WTC11 (cell line): ENCODE measurements around the gene TFPT. TPM values are rescaled to one million over a fixed set of nuclear protein-coding genes. Genes with fewer than 3 reads are reported as not detected.

ENCODE experiments used
- ATAC-seq: fragments of 200-7000 bp; cut with Tn5 transposase; 2 replicates; pipeline ENCODE4 v1.10.0; 2021; ENCODE audit warnings: mild to moderate bottlenecking, moderate library complexity
- CTCF ChIA-PET: fragments of 300-600 bp; sonication (Branson Sonifier 250); formaldehyde crosslinking; loops from one replicate; lab custom pipeline; 2021; ENCODE audit warnings: antibody characterized with exemption; lab: Charles Lee
- POLR2A ChIA-PET: fragments of 350-600 bp; sonication (Branson Sonifier 250); formaldehyde crosslinking; loops from one replicate; lab custom pipeline; 2021; ENCODE audit warnings: antibody characterized with exemption; lab: Charles Lee
- DNase-seq: peaks from one replicate; pipeline ENCODE4 v3.0.0; 2021; ENCODE audit warnings: low spot score
- H3K27ac Mint-ChIP-seq: 2 replicates; pipeline ENCODE4 v1.8.0; 2021; ENCODE audit warnings: mixed read lengths
- H3K27me3 Mint-ChIP-seq: 2 replicates; pipeline ENCODE4 v1.8.0; 2021; ENCODE audit warnings: low read depth, mild to moderate bottlenecking, moderate library complexity, mixed read lengths
- H3K36me3 Mint-ChIP-seq: 2 replicates; pipeline ENCODE4 v1.8.0; 2021; ENCODE audit warnings: mixed read lengths
- H3K4me1 Mint-ChIP-seq: 2 replicates; pipeline ENCODE4 v1.8.0; 2022; ENCODE audit warnings: mixed read lengths
- H3K4me3 Mint-ChIP-seq: 2 replicates; pipeline ENCODE4 v1.8.0; 2021; ENCODE audit warnings: mild to moderate bottlenecking, moderate library complexity, mixed read lengths
- H3K9me3 Mint-ChIP-seq: 2 replicates; pipeline ENCODE4 v1.8.0; 2021; ENCODE audit warnings: mixed read lengths
- KAT7 ChIP-seq: sonication (generic); formaldehyde crosslinking; IDR thresholded peaks from 2 replicates; pipeline ENCODE4 v1.8.1; 2023; ENCODE audit warnings: missing genetic modification reagents, mild to moderate bottlenecking, borderline replicate concordance
- MYBL2 ChIP-seq: sonication (generic); formaldehyde crosslinking; IDR thresholded peaks from 2 replicates; pipeline ENCODE4 v1.8.1; 2023; ENCODE audit warnings: mild to moderate bottlenecking, moderate library complexity, missing genetic modification reagents
- NR1H2 ChIP-seq: sonication (generic); formaldehyde crosslinking; IDR thresholded peaks from 2 replicates; pipeline ENCODE4 v1.9.0; 2021; ENCODE audit warnings: mild to moderate bottlenecking, moderate library complexity, missing genetic modification reagents
- NR2C2 ChIP-seq: sonication (generic); formaldehyde crosslinking; IDR thresholded peaks from 2 replicates; pipeline ENCODE4 v1.8.0; 2022; ENCODE audit warnings: mild to moderate bottlenecking, missing genetic modification reagents
- SP1 ChIP-seq: sonication (generic); formaldehyde crosslinking; conservative IDR thresholded peaks from 2 replicates; pipeline ENCODE4 v1.8.1; 2022; ENCODE audit warnings: missing genetic modification reagents
- TEAD1 ChIP-seq: sonication (generic); formaldehyde crosslinking; IDR thresholded peaks from 2 replicates; pipeline ENCODE4 v1.8.0; 2022; ENCODE audit warnings: mild to moderate bottlenecking, missing genetic modification reagents
- total RNA-seq: library from RNA; stranded (reverse); gene quantifications from 3 replicates; pipeline ENCODE4 v1.2.3, GENCODE V29; 2021
- TF ChIP-seq, protein P1 (sequence below): sonication (generic); formaldehyde crosslinking; IDR thresholded peaks from 2 replicates; pipeline ENCODE4 v1.8.0; 2023; ENCODE audit warnings: missing genetic modification reagents, mild to moderate bottlenecking, borderline replicate concordance
- TF ChIP-seq, protein P2 (sequence below): sonication (generic); formaldehyde crosslinking; conservative IDR thresholded peaks from 2 replicates; pipeline ENCODE4 v1.8.1; 2023; ENCODE audit warnings: mild to moderate bottlenecking, low read depth, missing genetic modification reagents, moderate library complexity
- TF ChIP-seq, protein P3 (sequence below): fragments of 250-450 bp; sonication (Bioruptor Pico); IDR thresholded peaks from 2 replicates; pipeline ENCODE4 v2.1.2; 2022; ENCODE audit warnings: mild to moderate bottlenecking, moderate library complexity

Gene TFPT
- total RNA-seq, 1 experiment from 2014 or later: 24.6 TPM

GRCh38 chr19:54162884-54163283 is 47.4 kb upstream of the TFPT start:
- H3K27me3 Mint-ChIP-seq: peaks cover 43% of the 10 kb centered on the region
- H3K4me1 Mint-ChIP-seq: peaks cover 36% of the 10 kb centered on the region
- CTCF ChIA-PET: interaction anchor here (0.6 to 2.9 kb wide), 2 partner anchors 10 to 26 kb away, joined by 3 to 14 read pairs; partner anchors contain the start of genes MBOAT7 and TMC4
- H3K4me3 Mint-ChIP-seq: peak overlapping the region; percentile 100
- H3K36me3 Mint-ChIP-seq: 0 out of 2 replicates have a peak, but pooled peaks cover 2% of the 10 kb centered on the region
- H3K27ac Mint-ChIP-seq: no peak overlapping the region
- POLR2A ChIA-PET: interaction anchor here (1.4 kb wide), 1 partner anchor 10 kb away, joined by 4 read pairs; the partner anchor contains the start of gene TMC4
- DNase-seq: no peak
- TF ChIP-seq, protein P1, sequence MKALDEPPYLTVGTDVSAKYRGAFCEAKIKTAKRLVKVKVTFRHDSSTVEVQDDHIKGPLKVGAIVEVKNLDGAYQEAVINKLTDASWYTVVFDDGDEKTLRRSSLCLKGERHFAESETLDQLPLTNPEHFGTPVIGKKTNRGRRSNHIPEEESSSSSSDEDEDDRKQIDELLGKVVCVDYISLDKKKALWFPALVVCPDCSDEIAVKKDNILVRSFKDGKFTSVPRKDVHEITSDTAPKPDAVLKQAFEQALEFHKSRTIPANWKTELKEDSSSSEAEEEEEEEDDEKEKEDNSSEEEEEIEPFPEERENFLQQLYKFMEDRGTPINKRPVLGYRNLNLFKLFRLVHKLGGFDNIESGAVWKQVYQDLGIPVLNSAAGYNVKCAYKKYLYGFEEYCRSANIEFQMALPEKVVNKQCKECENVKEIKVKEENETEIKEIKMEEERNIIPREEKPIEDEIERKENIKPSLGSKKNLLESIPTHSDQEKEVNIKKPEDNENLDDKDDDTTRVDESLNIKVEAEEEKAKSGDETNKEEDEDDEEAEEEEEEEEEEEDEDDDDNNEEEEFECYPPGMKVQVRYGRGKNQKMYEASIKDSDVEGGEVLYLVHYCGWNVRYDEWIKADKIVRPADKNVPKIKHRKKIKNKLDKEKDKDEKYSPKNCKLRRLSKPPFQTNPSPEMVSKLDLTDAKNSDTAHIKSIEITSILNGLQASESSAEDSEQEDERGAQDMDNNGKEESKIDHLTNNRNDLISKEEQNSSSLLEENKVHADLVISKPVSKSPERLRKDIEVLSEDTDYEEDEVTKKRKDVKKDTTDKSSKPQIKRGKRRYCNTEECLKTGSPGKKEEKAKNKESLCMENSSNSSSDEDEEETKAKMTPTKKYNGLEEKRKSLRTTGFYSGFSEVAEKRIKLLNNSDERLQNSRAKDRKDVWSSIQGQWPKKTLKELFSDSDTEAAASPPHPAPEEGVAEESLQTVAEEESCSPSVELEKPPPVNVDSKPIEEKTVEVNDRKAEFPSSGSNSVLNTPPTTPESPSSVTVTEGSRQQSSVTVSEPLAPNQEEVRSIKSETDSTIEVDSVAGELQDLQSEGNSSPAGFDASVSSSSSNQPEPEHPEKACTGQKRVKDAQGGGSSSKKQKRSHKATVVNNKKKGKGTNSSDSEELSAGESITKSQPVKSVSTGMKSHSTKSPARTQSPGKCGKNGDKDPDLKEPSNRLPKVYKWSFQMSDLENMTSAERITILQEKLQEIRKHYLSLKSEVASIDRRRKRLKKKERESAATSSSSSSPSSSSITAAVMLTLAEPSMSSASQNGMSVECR (CRISPR knock-in tag): no peak
- TF ChIP-seq KAT7 (CRISPR knock-in tag) (no peak), NR1H2 (CRISPR knock-in tag) (no peak), MYBL2 (CRISPR knock-in tag) (no peak), TEAD1 (CRISPR knock-in tag) (no peak), NR2C2 (CRISPR knock-in tag) (no peak)
- TF ChIP-seq, protein P2, sequence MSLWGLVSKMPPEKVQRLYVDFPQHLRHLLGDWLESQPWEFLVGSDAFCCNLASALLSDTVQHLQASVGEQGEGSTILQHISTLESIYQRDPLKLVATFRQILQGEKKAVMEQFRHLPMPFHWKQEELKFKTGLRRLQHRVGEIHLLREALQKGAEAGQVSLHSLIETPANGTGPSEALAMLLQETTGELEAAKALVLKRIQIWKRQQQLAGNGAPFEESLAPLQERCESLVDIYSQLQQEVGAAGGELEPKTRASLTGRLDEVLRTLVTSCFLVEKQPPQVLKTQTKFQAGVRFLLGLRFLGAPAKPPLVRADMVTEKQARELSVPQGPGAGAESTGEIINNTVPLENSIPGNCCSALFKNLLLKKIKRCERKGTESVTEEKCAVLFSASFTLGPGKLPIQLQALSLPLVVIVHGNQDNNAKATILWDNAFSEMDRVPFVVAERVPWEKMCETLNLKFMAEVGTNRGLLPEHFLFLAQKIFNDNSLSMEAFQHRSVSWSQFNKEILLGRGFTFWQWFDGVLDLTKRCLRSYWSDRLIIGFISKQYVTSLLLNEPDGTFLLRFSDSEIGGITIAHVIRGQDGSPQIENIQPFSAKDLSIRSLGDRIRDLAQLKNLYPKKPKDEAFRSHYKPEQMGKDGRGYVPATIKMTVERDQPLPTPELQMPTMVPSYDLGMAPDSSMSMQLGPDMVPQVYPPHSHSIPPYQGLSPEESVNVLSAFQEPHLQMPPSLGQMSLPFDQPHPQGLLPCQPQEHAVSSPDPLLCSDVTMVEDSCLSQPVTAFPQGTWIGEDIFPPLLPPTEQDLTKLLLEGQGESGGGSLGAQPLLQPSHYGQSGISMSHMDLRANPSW (CRISPR knock-in tag): no peak
- TF ChIP-seq, protein P3, sequence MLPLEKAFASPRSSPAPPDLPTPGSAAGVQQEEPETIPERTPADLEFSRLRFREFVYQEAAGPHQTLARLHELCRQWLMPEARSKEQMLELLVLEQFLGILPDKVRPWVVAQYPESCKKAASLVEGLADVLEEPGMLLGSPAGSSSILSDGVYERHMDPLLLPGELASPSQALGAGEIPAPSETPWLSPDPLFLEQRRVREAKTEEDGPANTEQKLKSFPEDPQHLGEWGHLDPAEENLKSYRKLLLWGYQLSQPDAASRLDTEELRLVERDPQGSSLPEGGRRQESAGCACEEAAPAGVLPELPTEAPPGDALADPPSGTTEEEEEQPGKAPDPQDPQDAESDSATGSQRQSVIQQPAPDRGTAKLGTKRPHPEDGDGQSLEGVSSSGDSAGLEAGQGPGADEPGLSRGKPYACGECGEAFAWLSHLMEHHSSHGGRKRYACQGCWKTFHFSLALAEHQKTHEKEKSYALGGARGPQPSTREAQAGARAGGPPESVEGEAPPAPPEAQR: no peak
- ATAC-seq: no peak
- no peaks in the 10 kb centered on the region for H3K9me3 Mint-ChIP-seq

- POLR2A ChIA-PET: no interaction called here
- DNase-seq (peak; percentile 87), ATAC-seq (peak; percentile 13)
- CTCF ChIA-PET: interaction anchor here (0.6 kb wide), 1 partner anchor 11 kb away, joined by 3 read pairs; the partner anchor contains the start of gene TMC4
- no peaks in the 10 kb centered on the region for H3K9me3 Mint-ChIP-seq
- peak overlapping the region; percentile 95 for H3K27ac Mint-ChIP-seq
- 0 out of 2 replicates have a peak, but pooled peaks cover 2% of the 10 kb centered on the region for H3K36me3 Mint-ChIP-seq
- peak overlapping the region; percentile 100 for H3K4me3 Mint-ChIP-seq
- peaks cover 43% of the 10 kb centered on the region for H3K27me3 Mint-ChIP-seq
- TF ChIP-seq SP1 (CRISPR knock-in tag): peak; percentile 61; the same call in 1 of the 2 replicates
- TF ChIP-seq, protein P1 (CRISPR knock-in tag): no peak
- peaks cover 36% of the 10 kb centered on the region for H3K4me1 Mint-ChIP-seq
These were observed 46.9 kb upstream of the TFPT start for GRCh38 chr19:54162241-54162805.
